GM19467 (cell line): ENCODE results near the gene OR4M1.
"Not testable (repeated sequence)": the region's sequence is repeated elsewhere in the genome, so short reads cannot be mapped to it uniquely, and the experiment has no call there.

ENCODE experiments used
- ATAC-seq: cut with Tn5 transposase; IDR thresholded peaks from one replicate; pipeline ENCODE4 v1.9.1; 2021; ENCODE audit warnings: mild to moderate bottlenecking, moderate library complexity; ENCODE audit not compliant: unreplicated experiment

OR4M1 gene

GRCh38 chr14:19773204-19773603 is at the start of gene OR4M1:
Gene OR4M1, plus strand, starts transcription at chr14:19773504. Its CDS starts 6,819 bp downstream, at chr14:19780323.
- not testable (repeated sequence) for ATAC-seq

GRCh38 chr14:19729359-19729758 is 43.9 kb upstream of the OR4M1 start:
- ATAC-seq = no peak

- no peak for ATAC-seq
These were observed 43.5 kb upstream of the OR4M1 start for GRCh38 chr14:19729763-19730162.

- not testable (repeated sequence) for ATAC-seq
These were observed 39.4 kb upstream of the OR4M1 start for GRCh38 chr14:19733893-19734292.

- ATAC-seq = no peak
These were observed 30.0 kb upstream of the OR4M1 start, which contains the start of gene OR4Q3 for GRCh38 chr14:19743256-19743655. Gene OR4Q3, plus strand, starts transcription at chr14:19743571.

GRCh38 chr14:19752316-19752715 is 21.0 kb upstream of the OR4M1 start:
- not testable (repeated sequence) for ATAC-seq

GRCh38 chr14:19754172-19754571 is 19.1 kb upstream of the OR4M1 start:
- ATAC-seq = no peak

- ATAC-seq = not testable (repeated sequence)
These were observed 1.8 kb upstream of the OR4M1 start for GRCh38 chr14:19771491-19771890.

GRCh38 chr14:19771895-19772430 is 1.3 kb upstream of the OR4M1 start:
- ATAC-seq = no peak

GRCh38 chr14:19772454-19772853 is 850 bp upstream of the OR4M1 start:
- ATAC-seq = not testable (repeated sequence)

- ATAC-seq = no peak
These were observed 2.3 kb downstream of the OR4M1 start for GRCh38 chr14:19775587-19775986.

GRCh38 chr14:19785848-19786247 is 12.5 kb downstream of the OR4M1 start:
- ATAC-seq = not testable (repeated sequence)

GRCh38 chr14:19787318-19787717 is 14.0 kb downstream of the OR4M1 start:
- not testable (repeated sequence) for ATAC-seq

GRCh38 chr14:19788150-19788549 is 14.8 kb downstream of the OR4M1 start:
- not testable (repeated sequence) for ATAC-seq

GRCh38 chr14:19796520-19797108 is 23.3 kb downstream of the OR4M1 start:
- ATAC-seq = not testable (repeated sequence)

GRCh38 chr14:19799880-19800279 is 26.6 kb downstream of the OR4M1 start:
- no peak for ATAC-seq

- ATAC-seq = no peak
These were observed 27.2 kb downstream of the OR4M1 start for GRCh38 chr14:19800282-19801117.

GRCh38 chr14:19801118-19801464 is 27.8 kb downstream of the OR4M1 start:
- no peak for ATAC-seq

GRCh38 chr14:19803470-19803869 is 30.2 kb downstream of the OR4M1 start, which contains the start of gene OR4N2:
Gene OR4N2, plus strand, starts transcription at chr14:19803770. Its CDS starts 23,679 bp downstream, at chr14:19827449.
- not testable (repeated sequence) for ATAC-seq

GRCh38 chr14:19813171-19813920 is 40.0 kb downstream of the OR4M1 start:
- ATAC-seq = not testable (repeated sequence)

- ATAC-seq = not testable (repeated sequence)
These were observed 46.6 kb downstream of the OR4M1 start for GRCh38 chr14:19819879-19820278.
